Progenitor cell of endocrine pancreas (in vitro differentiated cells): ENCODE data around the gene ANXA2. TPM values are rescaled to one million over a fixed set of nuclear protein-coding genes. Genes with fewer than 3 reads are reported as not detected.

Source experiments
- DNase-seq: peaks from one replicate; pipeline ENCODE4 v3.0.0; 2021; ENCODE audit warnings: low spot score; ENCODE audit not compliant: unreplicated experiment
- H3K27ac Mint-ChIP-seq: 2 replicates; pipeline ENCODE4 v1.8.0; 2021; ENCODE audit warnings: mild to moderate bottlenecking, moderate library complexity, mixed read lengths
- H3K27me3 Mint-ChIP-seq: 2 replicates; pipeline ENCODE4 v1.8.0; 2021; ENCODE audit warnings: mixed read lengths
- H3K36me3 Mint-ChIP-seq: 2 replicates; pipeline ENCODE4 v1.8.0; 2022; ENCODE audit warnings: mixed read lengths; ENCODE audit not compliant: insufficient read depth
- H3K4me1 Mint-ChIP-seq: 2 replicates; pipeline ENCODE4 v1.8.0; 2021; ENCODE audit warnings: low read depth, mixed read lengths
- H3K4me3 Mint-ChIP-seq: 2 replicates; pipeline ENCODE4 v1.8.0; 2021; ENCODE audit warnings: low read depth, mild to moderate bottlenecking, moderate library complexity, mixed read lengths
- H3K9me3 Mint-ChIP-seq: 2 replicates; pipeline ENCODE4 v1.8.0; 2021; ENCODE audit warnings: low read depth, mixed read lengths
- total RNA-seq: library from RNA; stranded (reverse); gene quantifications from 2 replicates; pipeline ENCODE4 v1.2.1, GENCODE V29; 2021
- TF ChIP-seq, protein P1 (sequence below): fragments of 200-600 bp; sonication (generic); IDR thresholded peaks from one replicate; pipeline ENCODE4 v1.5.0; 2021; ENCODE audit warnings: antibody characterized with exemption, mild to moderate bottlenecking; ENCODE audit not compliant: unreplicated experiment

ANXA2 gene
- total RNA-seq, 1 donor from 2014 or later, result 311 TPM

DNA sequence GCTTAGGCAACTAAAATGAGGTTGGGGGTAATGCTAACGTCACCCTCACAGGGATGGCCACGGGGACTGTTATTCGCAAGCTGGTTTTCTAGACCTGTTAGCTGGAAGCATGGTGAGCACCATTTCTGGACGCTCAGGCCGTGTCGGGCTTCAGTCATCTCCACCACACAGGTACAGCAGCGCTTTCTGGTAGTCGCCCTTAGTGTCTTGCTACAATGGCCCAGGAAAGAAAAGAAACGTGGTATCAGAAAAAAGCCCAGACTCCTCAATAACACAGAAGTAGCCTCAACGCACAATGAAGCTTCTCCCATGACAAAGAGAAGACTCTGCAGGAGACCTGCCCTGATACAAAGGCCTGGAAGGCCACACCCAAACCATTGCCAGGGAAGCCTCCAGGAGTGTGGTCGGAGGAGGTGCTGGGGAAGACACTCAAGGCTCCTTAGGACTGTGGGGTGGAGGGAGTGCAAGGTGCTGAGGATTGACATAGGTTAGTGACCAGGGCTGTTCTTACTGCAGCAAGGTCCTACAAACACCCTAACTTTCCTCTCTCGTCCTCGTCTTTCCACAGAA, 50.2 kb downstream of the ANXA2 start:
- Mint-ChIP-seq H3K36me3 (peaks cover 35% of the 10 kb centered on the region), H3K4me1 (no peaks in the 10 kb centered on the region), H3K9me3 (no peaks in the 10 kb centered on the region), H3K4me3 (no peak overlapping the region), H3K27ac (no peak overlapping the region), H3K27me3 (no peaks in the 10 kb centered on the region)
- no peak for DNase-seq
- TF ChIP-seq, protein P1, sequence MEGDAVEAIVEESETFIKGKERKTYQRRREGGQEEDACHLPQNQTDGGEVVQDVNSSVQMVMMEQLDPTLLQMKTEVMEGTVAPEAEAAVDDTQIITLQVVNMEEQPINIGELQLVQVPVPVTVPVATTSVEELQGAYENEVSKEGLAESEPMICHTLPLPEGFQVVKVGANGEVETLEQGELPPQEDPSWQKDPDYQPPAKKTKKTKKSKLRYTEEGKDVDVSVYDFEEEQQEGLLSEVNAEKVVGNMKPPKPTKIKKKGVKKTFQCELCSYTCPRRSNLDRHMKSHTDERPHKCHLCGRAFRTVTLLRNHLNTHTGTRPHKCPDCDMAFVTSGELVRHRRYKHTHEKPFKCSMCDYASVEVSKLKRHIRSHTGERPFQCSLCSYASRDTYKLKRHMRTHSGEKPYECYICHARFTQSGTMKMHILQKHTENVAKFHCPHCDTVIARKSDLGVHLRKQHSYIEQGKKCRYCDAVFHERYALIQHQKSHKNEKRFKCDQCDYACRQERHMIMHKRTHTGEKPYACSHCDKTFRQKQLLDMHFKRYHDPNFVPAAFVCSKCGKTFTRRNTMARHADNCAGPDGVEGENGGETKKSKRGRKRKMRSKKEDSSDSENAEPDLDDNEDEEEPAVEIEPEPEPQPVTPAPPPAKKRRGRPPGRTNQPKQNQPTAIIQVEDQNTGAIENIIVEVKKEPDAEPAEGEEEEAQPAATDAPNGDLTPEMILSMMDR, result no peak

DNA sequence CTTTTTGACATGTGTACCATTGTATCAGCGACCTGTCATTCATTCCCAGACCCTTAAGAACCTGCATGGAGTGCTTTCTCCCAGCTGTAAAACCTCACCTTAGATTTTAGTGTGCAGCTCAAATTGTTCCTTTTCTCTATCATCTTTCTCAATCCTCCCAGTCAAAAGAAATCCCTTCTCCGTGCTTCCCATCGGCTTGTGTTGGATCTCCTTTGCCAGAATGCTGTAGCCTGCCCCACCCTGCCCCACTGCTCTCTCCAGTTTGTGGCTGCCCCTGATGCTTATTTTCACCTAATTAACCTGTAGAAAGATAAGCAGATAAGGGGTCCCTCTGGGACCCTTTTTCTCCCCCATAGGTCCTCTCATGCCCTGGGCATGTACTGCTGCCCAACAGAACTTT, 51.1 kb downstream of the ANXA2 start:
- no peak overlapping the region for H3K27ac Mint-ChIP-seq
- no peaks in the 10 kb centered on the region for H3K27me3 Mint-ChIP-seq
- H3K4me1 Mint-ChIP-seq, result no peaks in the 10 kb centered on the region
- peaks cover 30% of the 10 kb centered on the region for H3K36me3 Mint-ChIP-seq
- TF ChIP-seq, protein P1, result no peak
- H3K4me3 Mint-ChIP-seq, result no peak overlapping the region
- H3K9me3 Mint-ChIP-seq, result no peaks in the 10 kb centered on the region
- DNase-seq, result no peak

DNA sequence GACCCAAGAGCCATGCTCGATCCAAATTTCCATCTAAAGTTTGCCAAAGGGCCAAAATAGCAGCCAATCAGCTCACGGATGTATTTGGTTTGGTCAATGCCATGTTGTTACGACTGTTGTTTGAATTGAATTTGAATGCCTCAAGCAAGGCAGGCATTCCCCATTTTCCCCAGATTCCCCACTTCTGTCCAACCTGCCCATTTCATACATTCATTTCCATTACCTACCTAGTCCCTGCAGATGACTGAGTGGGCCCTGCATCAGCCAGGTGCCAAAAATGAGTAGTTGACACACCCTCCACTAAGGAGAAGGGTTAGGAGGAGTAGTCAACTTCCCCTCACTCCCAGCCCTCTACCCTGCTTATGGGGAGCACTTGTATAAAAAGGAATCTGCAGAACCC, 51.7 kb downstream of the ANXA2 start:
- TF ChIP-seq, protein P1, result no peak
- H3K27me3 Mint-ChIP-seq, result no peaks in the 10 kb centered on the region

DNA sequence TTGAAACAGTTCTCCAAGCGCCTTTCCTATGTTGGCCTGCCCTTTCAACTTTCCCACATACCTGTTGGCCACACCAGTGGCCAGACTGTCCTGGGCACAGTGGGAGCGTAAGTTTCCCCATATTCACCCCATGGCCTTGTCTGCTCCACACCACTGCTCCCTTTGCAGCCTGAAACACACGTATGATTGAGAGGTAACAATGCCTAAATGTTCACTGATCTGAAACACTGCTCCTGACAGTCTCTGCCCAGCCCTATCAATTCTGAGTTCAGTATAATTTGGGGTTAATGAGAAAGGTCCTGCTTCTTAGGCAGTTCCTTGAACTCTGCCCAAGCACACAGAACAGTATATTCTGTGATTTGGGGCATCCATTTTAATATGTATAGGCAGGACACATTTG, 52.2 kb downstream of the ANXA2 start:
- Mint-ChIP-seq H3K27ac (no peak overlapping the region), H3K36me3 (peaks cover 30% of the 10 kb centered on the region), H3K4me3 (no peak overlapping the region), H3K27me3 (no peaks in the 10 kb centered on the region), H3K9me3 (no peaks in the 10 kb centered on the region), H3K4me1 (no peaks in the 10 kb centered on the region)
- DNase-seq, result no peak
- TF ChIP-seq, protein P1, result no peak

More for the DNA sequence above, 51.7 kb downstream of the ANXA2 start:
- H3K4me1 Mint-ChIP-seq, result no peaks in the 10 kb centered on the region
- no peaks in the 10 kb centered on the region for H3K9me3 Mint-ChIP-seq
- no peak overlapping the region for H3K27ac Mint-ChIP-seq
- peaks cover 30% of the 10 kb centered on the region for H3K36me3 Mint-ChIP-seq
- DNase-seq, result no peak
- no peak overlapping the region for H3K4me3 Mint-ChIP-seq

DNA sequence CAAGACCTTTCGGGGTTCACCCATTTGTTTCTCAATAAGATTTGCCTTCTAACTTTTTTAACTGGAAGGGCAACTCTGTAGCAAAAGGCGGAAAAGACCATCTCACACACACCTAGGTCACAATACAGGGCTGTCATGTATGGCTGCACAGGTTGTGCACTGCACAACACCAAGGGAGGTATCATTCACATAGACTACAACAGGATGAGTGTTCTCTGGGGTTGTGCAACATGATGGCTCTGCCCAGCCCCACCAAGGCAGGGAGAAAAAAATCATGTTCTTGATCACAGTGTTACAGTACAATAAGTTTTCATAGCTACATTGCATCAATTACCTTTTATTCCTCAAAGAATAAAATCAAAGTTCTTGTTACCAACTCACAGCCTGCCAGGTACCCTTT, 52.8 kb downstream of the ANXA2 start:
- DNase-seq, result no peak
- Mint-ChIP-seq H3K9me3 (no peaks in the 10 kb centered on the region), H3K4me1 (no peaks in the 10 kb centered on the region), H3K27me3 (no peaks in the 10 kb centered on the region), H3K36me3 (peaks cover 26% of the 10 kb centered on the region), H3K4me3 (no peak overlapping the region), H3K27ac (no peak overlapping the region)
- TF ChIP-seq, protein P1, result no peak
